HepG2 (cell line): ENCODE results near the gene FBXW8. TPM values are rescaled to one million over a fixed set of nuclear protein-coding genes. Genes with fewer than 3 reads are reported as not detected.

ENCODE experiments used
- AGO2 ChIP-seq: fragments of 200-400 bp; formaldehyde crosslinking; optimal IDR thresholded peaks from 2 replicates; pipeline ENCODE3; 2017; ENCODE audit warnings: mild to moderate bottlenecking, low read depth, low read length, moderate library complexity
- BORCS8-MEF2B ChIP-seq: sonication (generic); formaldehyde crosslinking; IDR thresholded peaks from 2 replicates; pipeline ENCODE4 v1.8.0; 2022; ENCODE audit warnings: mild to moderate bottlenecking, missing genetic modification reagents
- BRD4 ChIP-seq: sonication (generic); formaldehyde crosslinking; IDR thresholded peaks from 2 replicates; pipeline ENCODE4 v1.4.0; 2020; ENCODE audit warnings: missing genetic modification reagents
- CBX5 ChIP-seq: sonication (generic); formaldehyde crosslinking; IDR thresholded peaks from 2 replicates; pipeline ENCODE4 v1.4.0; 2020; ENCODE audit warnings: missing genetic modification reagents, borderline replicate concordance
- FOXA3 ChIP-seq: IDR thresholded peaks from 2 replicates; pipeline ENCODE4 v1.6.1; 2016; ENCODE audit warnings: missing genetic modification reagents, missing compliant biosample characterization
- GMEB2 ChIP-seq: IDR thresholded peaks from 2 replicates; pipeline ENCODE4 v1.6.1; 2016; ENCODE audit warnings: missing biosample characterization, missing genetic modification reagents, low read depth
- HES4 ChIP-seq: sonication (generic); formaldehyde crosslinking; IDR thresholded peaks from 2 replicates; pipeline ENCODE4 v1.9.0; 2021; ENCODE audit warnings: mild to moderate bottlenecking, missing genetic modification reagents, borderline replicate concordance
- KLF11 ChIP-seq: IDR thresholded peaks from 2 replicates; pipeline ENCODE4 v1.6.1; 2016; ENCODE audit warnings: missing compliant biosample characterization
- NFE2 ChIP-seq: sonication (generic); formaldehyde crosslinking; IDR thresholded peaks from 2 replicates; pipeline ENCODE4 v1.4.0; 2020; ENCODE audit warnings: missing genetic modification reagents
- NFIB ChIP-seq: sonication (generic); formaldehyde crosslinking; IDR thresholded peaks from 2 replicates; pipeline ENCODE4 v1.9.0; 2021; ENCODE audit warnings: missing genetic modification reagents, mild to moderate bottlenecking, borderline replicate concordance
- NFYB ChIP-seq: sonication (generic); formaldehyde crosslinking; IDR thresholded peaks from 2 replicates; pipeline ENCODE4 v1.4.0; 2020; ENCODE audit warnings: missing genetic modification reagents
- NFYC ChIP-seq: IDR thresholded peaks from 2 replicates; pipeline ENCODE4 v1.6.1; 2016; ENCODE audit warnings: missing genetic modification reagents, missing compliant biosample characterization
- NR2F6 ChIP-seq, 2 experiments: IDR thresholded peaks; 2 replicates each; pipeline ENCODE4 v1.6.1; 2016; ENCODE audit warnings: antibody characterized with exemption in 1 of 2, mild to moderate bottlenecking in 1 of 2
- PLSCR1 ChIP-seq: sonication (generic); formaldehyde crosslinking; IDR thresholded peaks from 2 replicates; pipeline ENCODE4 v1.5.0; 2020; ENCODE audit warnings: missing genetic modification reagents, mild to moderate bottlenecking, borderline replicate concordance
- RARA ChIP-seq: IDR thresholded peaks from 2 replicates; pipeline ENCODE4 v1.6.1; 2016; ENCODE audit warnings: missing genetic modification reagents, missing compliant biosample characterization
- SNAPC2 ChIP-seq: sonication (generic); formaldehyde crosslinking; IDR thresholded peaks from 2 replicates; pipeline ENCODE4 v1.8.1; 2022; ENCODE audit warnings: mild to moderate bottlenecking, missing genetic modification reagents
- SRSF4 ChIP-seq: fragments of 200-400 bp; formaldehyde crosslinking; IDR thresholded peaks from one replicate; pipeline ENCODE4 v1.6.1; 2018; ENCODE audit warnings: mild to moderate bottlenecking, low read depth, low read length, moderate library complexity; ENCODE audit not compliant: poor library complexity, severe bottlenecking
- ZBTB21 ChIP-seq: sonication (generic); formaldehyde crosslinking; IDR thresholded peaks from 2 replicates; pipeline ENCODE4 v1.4.0; 2020; ENCODE audit warnings: missing genetic modification reagents
- ZNF136 ChIP-seq: sonication (generic); formaldehyde crosslinking; IDR thresholded peaks from 2 replicates; pipeline ENCODE4 v1.8.1; 2022; ENCODE audit warnings: low read depth, mild to moderate bottlenecking, moderate library complexity, missing genetic modification reagents
- ZNF143 ChIP-seq: sonication (generic); formaldehyde crosslinking; IDR thresholded peaks from 2 replicates; pipeline ENCODE4 v1.4.0; 2020; ENCODE audit warnings: missing genetic modification reagents
- ZNF232 ChIP-seq: sonication (generic); formaldehyde crosslinking; IDR thresholded peaks from 2 replicates; pipeline ENCODE4 v1.4.0; 2020; ENCODE audit warnings: missing genetic modification reagents, borderline replicate concordance
- ZNF512B ChIP-seq: sonication (generic); formaldehyde crosslinking; IDR thresholded peaks from 2 replicates; pipeline ENCODE4 v1.5.1; 2020; ENCODE audit warnings: missing genetic modification reagents, mild to moderate bottlenecking, borderline replicate concordance
- ZNF720 ChIP-seq: sonication (generic); formaldehyde crosslinking; IDR thresholded peaks from 2 replicates; pipeline ENCODE4 v1.4.0; 2020; ENCODE audit warnings: missing genetic modification reagents
- ZNF850 ChIP-seq: sonication (generic); formaldehyde crosslinking; conservative IDR thresholded peaks from 2 replicates; pipeline ENCODE4 v1.9.0; 2021; ENCODE audit warnings: mild to moderate bottlenecking, missing genetic modification reagents
- polyA plus RNA-seq, 8 experiments: library from polyadenylated mRNA; depleted of rRNA in 3 of 8; stranded (reverse) in 7 of 8; unstranded in 1 of 8; fragments of >200 nt; fragmentation: Illumina TruSeq in 4 of 8; extraction: Trizol in 4 of 8; gene quantifications; 2 replicates each; pipeline versions ENCODE4 v1.2.1 to v1.2.3, GENCODE V29; 2011 to 2016; ENCODE audit warnings: low read depth in 4 of 8, missing spikeins in 1 of 8, mixed read lengths in 1 of 8; ENCODE audit not compliant: insufficient read depth in 1 of 8
- total RNA-seq, 5 experiments: library from RNA; depleted of rRNA; stranded (reverse); fragments of >200 nt; fragmentation: Illumina TruSeq; extraction: Trizol; gene quantifications; 2 replicates each; pipeline ENCODE4 v1.2.3, GENCODE V29; 2016; ENCODE audit warnings: low read depth in 1 of 5

The FBXW8 gene
- total and polyA plus RNA-seq, 2 of the 13 experiments (the other 11 are each of a cell fraction or from before 2014, with no cell fraction given), result 5.1 to 5.9 TPM

- TF ChIP-seq RARA (CRISPR knock-in tag), result no peak
- TF ChIP-seq NFIB (CRISPR knock-in tag), result no peak
- TF ChIP-seq KLF11 (CRISPR knock-in tag), result no peak
- TF ChIP-seq SNAPC2, result no peak
- no peak for TF ChIP-seq NFE2 (CRISPR knock-in tag)
- no peak for TF ChIP-seq ZNF512B (CRISPR knock-in tag)
- 0 out of 2 replicates have a peak, but pooled peaks have one; percentile 29 for TF ChIP-seq GMEB2 (CRISPR knock-in tag)
- no peak; the same call in 1 of the 2 replicates for TF ChIP-seq HES4
- TF ChIP-seq AGO2, result peak; percentile 56
- TF ChIP-seq NFYC, result peak; percentile 42; the same call in 1 of the 2 replicates
- TF ChIP-seq PLSCR1, result no peak
- peak; percentile 82 for TF ChIP-seq BRD4 (CRISPR knock-in tag)
- TF ChIP-seq ZNF720 (CRISPR knock-in tag), result no peak
- no peak; the same call in 1 of the 2 replicates for TF ChIP-seq NFYB (CRISPR knock-in tag)
- TF ChIP-seq BORCS8-MEF2B, result peak; percentile 85
- peak; percentile 48 for TF ChIP-seq FOXA3 (CRISPR knock-in tag)
- no peak for TF ChIP-seq ZNF136 (CRISPR knock-in tag)
- TF ChIP-seq ZNF850 (CRISPR knock-in tag), result 0 out of 2 replicates have a peak, but pooled peaks have one; percentile 71
- TF ChIP-seq ZBTB21, result no peak
- no peak for TF ChIP-seq SRSF4
- peak; percentile 32; the same call in 1 of the 2 replicates for TF ChIP-seq ZNF232 (CRISPR knock-in tag)
- TF ChIP-seq NR2F6 (IDR thresholded peaks at IDR 0.05), result no peak
- peak; percentile 79 for TF ChIP-seq NR2F6 (CRISPR knock-in tag; IDR thresholded peaks at IDR 0.05)
- peak; percentile 86 for TF ChIP-seq CBX5 (CRISPR knock-in tag)
- no peak; the same call in 1 of the 2 replicates for TF ChIP-seq ZNF143 (CRISPR knock-in tag)
These were observed at the start of gene FBXW8 (continued) for GRCh38 chr12:116910645-116911451.
